Natural killer cell treated with Interleukin-12 subunit alpha and Interleukin-12 subunit beta and Interleukin-15 and Interleukin-18, amount 100 ng/mL, for 72 hours (primary cell): Measurements from ENCODE around the gene KCNJ10. TPM values are rescaled to one million over a fixed set of nuclear protein-coding genes. Genes with fewer than 3 reads are reported as not detected.
"Not testable (repeated sequence)": the region's sequence is repeated elsewhere in the genome, so short reads cannot be mapped to it uniquely, and the experiment has no call there.

ENCODE experiments used
- ATAC-seq, 2 donors: fragments of 150-1000 bp; cut with Tn5 transposase in 1 of 2; sonication (Bioruptor Pico), chemical (Tn5 transposase) in 1 of 2; 2 replicates each; pipeline ENCODE4 v1.10.0; 2021
- DNase-seq: peaks from one replicate; pipeline ENCODE4 v3.0.0; 2022; ENCODE audit warnings: low spot score
- H3K27ac Mint-ChIP-seq, 2 donors: 1 replicate in 1 of 2; 2 replicates in 1 of 2; pipeline ENCODE4 v1.8.0; 2022; ENCODE audit warnings: mixed read lengths in 2 of 2, mild to moderate bottlenecking in 1 of 2, moderate library complexity in 1 of 2
- H3K27me3 Mint-ChIP-seq, 2 donors: 1 replicate in 1 of 2; 2 replicates in 1 of 2; pipeline ENCODE4 v1.8.0; 2022; ENCODE audit warnings: mixed read lengths in 2 of 2
- H3K36me3 Mint-ChIP-seq: one replicate; pipeline ENCODE4 v1.8.0; 2022; ENCODE audit warnings: mixed read lengths
- H3K4me1 Mint-ChIP-seq, 2 donors: 1 replicate in 1 of 2; 2 replicates in 1 of 2; pipeline ENCODE4 v1.8.0; 2022; ENCODE audit warnings: low read depth in 2 of 2, mixed read lengths in 2 of 2, mild to moderate bottlenecking in 1 of 2
- H3K4me3 Mint-ChIP-seq: one replicate; pipeline ENCODE4 v1.8.0; 2022; ENCODE audit warnings: mixed read lengths
- H3K9me3 Mint-ChIP-seq: 2 replicates; pipeline ENCODE4 v1.8.0; 2022; ENCODE audit warnings: mixed read lengths
- total RNA-seq, 2 donors: library from RNA; stranded (reverse); gene quantifications; one replicate each; pipeline ENCODE4 v1.2.3, GENCODE V29; 2022

Gene KCNJ10
- total RNA-seq: under 1 TPM in 1 of 2 donors, not detected in 1; 0.50 TPM

DNA sequence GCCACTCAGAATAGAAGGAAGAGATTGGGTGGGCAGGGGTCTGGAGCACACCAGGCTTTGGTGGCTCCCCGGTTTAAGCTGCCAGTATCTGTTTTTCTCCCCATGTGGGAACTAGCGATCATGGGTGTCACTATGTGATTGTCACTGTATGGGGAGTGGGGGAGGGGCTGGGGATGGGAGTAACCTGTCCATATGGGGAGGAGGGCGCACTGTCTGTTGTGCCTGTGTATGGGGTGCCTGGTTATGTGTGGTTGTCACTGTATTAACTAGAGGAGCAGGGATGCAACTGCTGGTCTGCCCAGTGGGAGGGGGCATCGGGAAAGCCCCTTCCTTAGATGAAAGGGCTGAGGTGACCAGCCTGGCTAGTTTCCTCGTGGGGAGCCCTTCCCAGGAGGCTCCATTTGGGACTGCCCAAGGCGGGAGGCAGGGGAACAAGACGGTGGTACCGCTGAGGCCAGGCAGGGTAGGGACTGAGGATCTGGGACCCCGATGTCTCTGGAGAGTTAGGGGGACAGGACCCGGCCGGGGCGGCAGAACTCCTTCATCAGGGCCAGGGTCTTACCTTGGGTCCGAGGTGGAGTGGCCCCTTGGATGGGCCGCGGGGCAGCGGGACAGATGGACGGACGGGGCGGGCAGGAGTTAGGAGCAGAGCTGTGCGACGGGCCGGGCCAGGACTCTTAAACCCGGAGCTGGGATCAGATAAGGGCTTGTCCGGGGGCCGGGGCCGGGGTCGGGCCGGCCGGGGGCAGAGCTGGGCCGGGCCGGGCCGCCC is at the start of gene KCNJ10:
KCNJ10 (minus strand) TSS at position 701 of the 772 bp plus-strand sequence. CDS start 27,628 bp downstream, outside the sequence.
- Mint-ChIP-seq H3K27ac (no peak within 1 kb of the TSS), H3K4me1 (peaks cover 6 to 11% of the 10 kb centered on the region in 2 donors), H3K27me3 (peaks cover 39 to 53% of the 10 kb centered on the region in 2 donors), H3K9me3 (no peaks in the 10 kb centered on the region), H3K4me3 (peak within 1 kb of the TSS; percentile 97), H3K36me3 (no peaks in the 10 kb centered on the region)
- ATAC-seq (no peak), DNase-seq (no peak)

DNA sequence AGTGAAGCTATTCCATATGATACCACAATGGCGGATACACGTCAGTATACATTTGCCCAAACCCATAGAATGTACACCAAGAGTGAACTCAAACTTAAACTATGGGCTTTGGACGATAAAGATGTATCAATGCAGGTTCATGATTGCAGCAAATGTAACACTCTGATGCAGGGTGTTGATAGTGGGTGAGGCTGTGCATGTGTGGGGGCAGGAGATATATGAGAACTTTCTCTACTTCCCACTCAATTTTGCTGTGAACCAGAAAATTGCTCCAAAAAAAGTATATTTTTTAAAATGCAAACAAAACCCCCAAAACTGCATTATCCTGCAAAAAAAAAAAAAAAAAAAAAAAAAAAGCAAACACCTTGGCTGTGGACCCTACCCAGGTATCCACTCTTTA is 49.0 kb upstream of the KCNJ10 start:
- H3K27me3 Mint-ChIP-seq: peaks cover 11 to 13% of the 10 kb centered on the region in 2 donors
- ATAC-seq (no peak), DNase-seq (no peak)
- no peaks in the 10 kb centered on the region for H3K9me3 Mint-ChIP-seq
- no peaks in the 10 kb centered on the region for H3K36me3 Mint-ChIP-seq
- no peaks in the 10 kb centered on the region for H3K4me1 Mint-ChIP-seq
- H3K27ac Mint-ChIP-seq: no peak overlapping the region
- H3K4me3 Mint-ChIP-seq: no peak overlapping the region

GRCh38 chr1:160117709-160118183 is 47.8 kb upstream of the KCNJ10 start:
- H3K27me3 Mint-ChIP-seq: peaks cover 11 to 19% of the 10 kb centered on the region in 2 donors
- no peaks in the 10 kb centered on the region for H3K9me3 Mint-ChIP-seq
- ATAC-seq (no peak), DNase-seq (no peak)
- no peak overlapping the region for H3K27ac Mint-ChIP-seq
- no peak overlapping the region for H3K4me3 Mint-ChIP-seq
- no peaks in the 10 kb centered on the region for H3K4me1 Mint-ChIP-seq
- H3K36me3 Mint-ChIP-seq: no peaks in the 10 kb centered on the region

GRCh38 chr1:160117300-160117699 is 47.3 kb upstream of the KCNJ10 start:
- DNase-seq: no peak
- H3K36me3 Mint-ChIP-seq: no peaks in the 10 kb centered on the region
- H3K4me1 Mint-ChIP-seq: no peaks in the 10 kb centered on the region
- H3K9me3 Mint-ChIP-seq: no peaks in the 10 kb centered on the region
- peaks cover 11 to 24% of the 10 kb centered on the region in 2 donors for H3K27me3 Mint-ChIP-seq
- no peak overlapping the region for H3K4me3 Mint-ChIP-seq
- H3K27ac Mint-ChIP-seq: no peak overlapping the region
- ATAC-seq: no peak

GRCh38 chr1:160116283-160117147 is 46.6 kb upstream of the KCNJ10 start:
- Mint-ChIP-seq H3K27ac (no peak overlapping the region), H3K9me3 (no peaks in the 10 kb centered on the region), H3K4me3 (no peak overlapping the region), H3K27me3 (peaks cover 11 to 25% of the 10 kb centered on the region in 2 donors), H3K4me1 (no peaks in the 10 kb centered on the region), H3K36me3 (no peaks in the 10 kb centered on the region)
- ATAC-seq: no peak
- DNase-seq: no peak

DNA sequence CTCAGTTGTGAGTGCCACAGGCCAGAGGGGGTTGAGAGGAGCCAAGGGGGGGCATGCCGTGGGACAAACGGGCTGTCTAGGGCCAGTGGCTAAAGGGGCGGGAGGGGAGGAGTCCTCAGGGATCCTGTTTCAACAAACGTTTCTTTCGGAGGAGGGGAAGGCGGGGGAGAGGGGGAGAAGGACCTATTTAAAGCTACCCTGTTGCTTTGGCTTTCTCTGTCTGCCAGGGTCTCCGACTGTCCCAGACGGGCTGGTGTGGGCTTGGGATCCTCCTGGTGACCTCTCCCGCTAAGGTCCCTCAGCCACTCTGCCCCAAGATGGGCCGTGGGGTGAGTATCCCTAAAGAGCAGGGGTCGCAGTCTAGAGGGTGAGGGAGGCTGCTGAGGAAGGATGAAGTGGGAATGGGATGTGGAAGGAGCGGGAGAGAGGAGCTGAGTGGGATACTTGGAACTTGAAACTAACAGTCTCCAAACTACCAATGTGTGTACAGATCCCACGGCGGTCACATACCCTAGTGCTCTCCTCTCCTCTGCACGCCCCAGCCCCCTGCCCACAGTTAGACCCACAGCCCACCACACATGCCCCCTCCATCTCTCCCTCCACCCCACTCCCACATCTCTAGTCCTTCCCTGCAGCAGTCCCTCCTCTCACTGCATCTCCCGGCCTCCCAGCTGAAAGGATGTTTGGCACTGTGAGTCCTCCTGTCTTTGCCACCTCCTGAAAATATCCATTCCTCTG is 45.8 kb upstream of the KCNJ10 start, which contains the start of gene ATP1A2:
ATP1A2 (plus strand) TSS at position 215 of the 738 bp plus-strand sequence; CDS start at position 318, 103 bp downstream.
- DNase-seq (no peak), ATAC-seq (no peak)
- peaks cover 11 to 25% of the 10 kb centered on the region in 2 donors for H3K27me3 Mint-ChIP-seq
- no peak within 1 kb of the TSS for H3K27ac Mint-ChIP-seq
- H3K4me1 Mint-ChIP-seq: no peaks in the 10 kb centered on the region
- H3K9me3 Mint-ChIP-seq: no peaks in the 10 kb centered on the region
- no peak within 1 kb of the TSS for H3K4me3 Mint-ChIP-seq
- H3K36me3 Mint-ChIP-seq: no peaks in the 10 kb centered on the region

GRCh38 chr1:160114085-160114484 is 44.1 kb upstream of the KCNJ10 start:
- no peak overlapping the region for H3K4me3 Mint-ChIP-seq
- H3K27me3 Mint-ChIP-seq: peaks cover 13 to 25% of the 10 kb centered on the region in 2 donors
- no peak for ATAC-seq
- no peak for DNase-seq
- no peaks in the 10 kb centered on the region for H3K9me3 Mint-ChIP-seq
- no peak overlapping the region for H3K27ac Mint-ChIP-seq
- no peaks in the 10 kb centered on the region for H3K36me3 Mint-ChIP-seq
- H3K4me1 Mint-ChIP-seq: no peaks in the 10 kb centered on the region

GRCh38 chr1:160113407-160113806 is 43.4 kb upstream of the KCNJ10 start:
- no peaks in the 10 kb centered on the region for H3K4me1 Mint-ChIP-seq
- no peaks in the 10 kb centered on the region for H3K9me3 Mint-ChIP-seq
- H3K27ac Mint-ChIP-seq: no peak overlapping the region
- H3K36me3 Mint-ChIP-seq: no peaks in the 10 kb centered on the region
- ATAC-seq (no peak), DNase-seq (no peak)
- peaks cover 12 to 23% of the 10 kb centered on the region in 2 donors for H3K27me3 Mint-ChIP-seq
- no peak overlapping the region for H3K4me3 Mint-ChIP-seq

DNA sequence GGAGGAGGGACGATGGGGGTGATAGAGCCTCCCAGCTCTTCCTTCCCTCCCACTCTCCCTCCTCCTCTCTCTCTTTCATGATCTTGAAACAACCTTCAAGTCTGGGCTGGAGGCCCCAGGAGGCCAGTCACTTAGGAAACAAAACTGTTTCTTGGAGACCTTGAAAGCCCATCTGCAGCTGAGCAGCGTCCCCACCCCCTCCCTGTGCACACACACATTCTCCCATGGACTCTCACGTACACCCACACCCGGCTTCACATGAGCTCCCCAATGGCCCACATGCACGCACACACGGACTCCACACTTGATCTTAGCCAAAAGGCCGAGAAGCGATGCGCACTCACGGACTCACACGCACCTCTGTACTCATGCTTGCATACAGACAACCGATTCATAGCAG is 42.4 kb upstream of the KCNJ10 start:
- DNase-seq (no peak), ATAC-seq (peak in 1 of 2 donors; percentile 8)
- no peak overlapping the region for H3K27ac Mint-ChIP-seq
- H3K9me3 Mint-ChIP-seq: no peaks in the 10 kb centered on the region
- H3K36me3 Mint-ChIP-seq: no peaks in the 10 kb centered on the region
- H3K4me1 Mint-ChIP-seq: no peaks in the 10 kb centered on the region
- no peak overlapping the region for H3K4me3 Mint-ChIP-seq
- peaks cover 8 to 21% of the 10 kb centered on the region in 2 donors for H3K27me3 Mint-ChIP-seq

GRCh38 chr1:160111462-160111861 is 41.5 kb upstream of the KCNJ10 start:
- not testable (repeated sequence) for H3K27ac Mint-ChIP-seq, ATAC-seq, H3K4me3 Mint-ChIP-seq, H3K4me1 Mint-ChIP-seq, DNase-seq, H3K9me3 Mint-ChIP-seq, H3K36me3 Mint-ChIP-seq
- peaks cover 4 to 30% of the 10 kb centered on the region in 2 donors for H3K27me3 Mint-ChIP-seq

- no peaks in the 10 kb centered on the region for H3K4me1 Mint-ChIP-seq
- no peaks in the 10 kb centered on the region for H3K9me3 Mint-ChIP-seq
- ATAC-seq (no peak), DNase-seq (no peak)
- H3K36me3 Mint-ChIP-seq: no peaks in the 10 kb centered on the region
- H3K27ac Mint-ChIP-seq: no peak overlapping the region
- H3K27me3 Mint-ChIP-seq: peaks cover 4 to 28% of the 10 kb centered on the region in 2 donors
- no peak overlapping the region for H3K4me3 Mint-ChIP-seq
Measured at GRCh38 chr1:160109686-160110085, 39.7 kb upstream of the KCNJ10 start.

- peak in 1 of 2 donors; percentile 17 for ATAC-seq
- no peaks in the 10 kb centered on the region for H3K9me3 Mint-ChIP-seq
- no peak overlapping the region for H3K4me3 Mint-ChIP-seq
- H3K36me3 Mint-ChIP-seq: no peaks in the 10 kb centered on the region
- DNase-seq: no peak
- no peak overlapping the region for H3K27ac Mint-ChIP-seq
- peaks cover 4 to 25% of the 10 kb centered on the region in 2 donors for H3K27me3 Mint-ChIP-seq
- H3K4me1 Mint-ChIP-seq: no peaks in the 10 kb centered on the region
Measured at GRCh38 chr1:160108888-160109662, 39.1 kb upstream of the KCNJ10 start.

GRCh38 chr1:160107512-160107911 is 37.6 kb upstream of the KCNJ10 start:
- Mint-ChIP-seq H3K4me3 (no peak overlapping the region), H3K4me1 (peaks cover 0 to 7% of the 10 kb centered on the region in 2 donors), H3K9me3 (no peaks in the 10 kb centered on the region), H3K36me3 (no peaks in the 10 kb centered on the region), H3K27me3 (peaks cover 4 to 16% of the 10 kb centered on the region in 2 donors), H3K27ac (no peak overlapping the region)
- no peak for ATAC-seq
- no peak for DNase-seq
